ENCODE measurements around the gene ACADVL. TPM values are rescaled to one million over a fixed set of nuclear protein-coding genes. Genes with fewer than 3 reads are reported as not detected.

Gene ACADVL
- polyA plus RNA-seq, 3 donors, result 152 to 1,231 (median 154) TPM

- Mint-ChIP-seq H3K27ac (peak overlapping the region in 3 of 7 donors; percentile 33 to 62 (median 61)), H3K36me3 (peaks cover 24 to 40% of the 10 kb centered on the region in 2 donors), H3K4me3 (no peak overlapping the region), H3K27me3 (ENCODE audit: low read depth in 3 of 3) (no peaks in the 10 kb centered on the region), H3K9me3 (peaks cover 0 to 4% (median 0%) of the 10 kb centered on the region in 7 donors), H3K4me1 (peaks cover 32% of the 10 kb centered on the region)
- H4K20me1 ChIP-seq (ENCODE audit: insufficient read depth, low read length), result peaks cover 5% of the 10 kb centered on the region
- TF ChIP-seq CTCF (IDR thresholded peaks at IDR 0.05), result no peak
- peaks cover 28 to 34% of the 10 kb centered on the region in 2 donors for H3K4me1 ChIP-seq (ENCODE audit: control insufficient read depth in 1 of 2, insufficient read depth in 2 of 2, low read length in 2 of 2)
- no peak for DNase-seq
- no peak overlapping the region for H3K4me3 ChIP-seq (replicated peaks in 1 of 3; ENCODE audit: low read depth in 2 of 3, low read length in 3 of 3)
- H3K36me3 ChIP-seq (replicated peaks in 1 of 2; ENCODE audit: control insufficient read depth in 1 of 2, insufficient read depth in 2 of 2, low read length in 2 of 2), result peaks cover 30% of the 10 kb centered on the region in 2 donors
- 100% methylated on average over 1 of the region's 5 CpGs for WGBS (ENCODE audit: insufficient coverage)
- H2AFZ ChIP-seq (ENCODE audit: insufficient read depth, low read depth, low read length, poor library complexity, severe bottlenecking), result no peak overlapping the region
- no peaks in the 10 kb centered on the region for H3K9me3 ChIP-seq (replicated peaks in 1 of 2; ENCODE audit: control insufficient read depth in 1 of 2, insufficient read depth in 1 of 2, low read length in 2 of 2)
- no peak overlapping the region for H3K27ac ChIP-seq (ENCODE audit: low read depth in 1 of 2, low read length in 2 of 2)
- no peak overlapping the region for H3K4me2 ChIP-seq (replicated peaks; ENCODE audit: extremely low read depth, low read length, poor library complexity, severe bottlenecking)
- H3K79me2 ChIP-seq (ENCODE audit: insufficient read depth, low read length), result peaks cover 76% of the 10 kb centered on the region
- no peaks in the 10 kb centered on the region for H3K27me3 ChIP-seq (ENCODE audit: control insufficient read depth in 2 of 2, insufficient read depth in 2 of 2, low read length in 2 of 2)
- intact Hi-C loops (cut with micrococcal nuclease), result no loop called here
- no peak overlapping the region for H3K9ac ChIP-seq (ENCODE audit: insufficient read depth, low read length, poor library complexity, severe bottlenecking)
Measured at GRCh38 chr17:7246779-7247178, 27.0 kb downstream of the ACADVL start.

- Mint-ChIP-seq H3K9me3 (no peaks in the 10 kb centered on the region), H3K27ac (peak overlapping the region in 3 of 7 donors; percentile 4 to 95 (median 46)), H3K27me3 (ENCODE audit: low read depth in 3 of 3) (no peaks in the 10 kb centered on the region), H3K36me3 (peaks cover 26 to 40% of the 10 kb centered on the region in 2 donors), H3K4me3 (no peak overlapping the region), H3K4me1 (peaks cover 35% of the 10 kb centered on the region)
- H4K20me1 ChIP-seq (ENCODE audit: insufficient read depth, low read length), result peaks cover 5% of the 10 kb centered on the region
- no peak for TF ChIP-seq CTCF (IDR thresholded peaks at IDR 0.05)
- 90% methylated on average over 2 of the region's 4 CpGs for WGBS (ENCODE audit: insufficient coverage)
- H2AFZ ChIP-seq (ENCODE audit: insufficient read depth, low read depth, low read length, poor library complexity, severe bottlenecking), result no peak overlapping the region
- no peak overlapping the region for H3K9ac ChIP-seq (ENCODE audit: insufficient read depth, low read length, poor library complexity, severe bottlenecking)
- intact Hi-C loops (cut with micrococcal nuclease), result no loop called here
- no peaks in the 10 kb centered on the region for H3K27me3 ChIP-seq (ENCODE audit: control insufficient read depth in 2 of 2, insufficient read depth in 2 of 2, low read length in 2 of 2)
- peaks cover 28 to 30% of the 10 kb centered on the region in 2 donors for H3K36me3 ChIP-seq (replicated peaks in 1 of 2; ENCODE audit: control insufficient read depth in 1 of 2, insufficient read depth in 2 of 2, low read length in 2 of 2)
- peaks cover 31 to 36% of the 10 kb centered on the region in 2 donors for H3K4me1 ChIP-seq (ENCODE audit: control insufficient read depth in 1 of 2, insufficient read depth in 2 of 2, low read length in 2 of 2)
- H3K4me3 ChIP-seq (replicated peaks in 1 of 3; ENCODE audit: low read depth in 2 of 3, low read length in 3 of 3), result no peak overlapping the region
- no peaks in the 10 kb centered on the region for H3K9me3 ChIP-seq (replicated peaks in 1 of 2; ENCODE audit: control insufficient read depth in 1 of 2, insufficient read depth in 1 of 2, low read length in 2 of 2)
- H3K4me2 ChIP-seq (replicated peaks; ENCODE audit: extremely low read depth, low read length, poor library complexity, severe bottlenecking), result no peak overlapping the region
- H3K27ac ChIP-seq (ENCODE audit: low read depth in 1 of 2, low read length in 2 of 2), result peak overlapping the region in 1 of 2 donors; percentile 9
- peaks cover 75% of the 10 kb centered on the region for H3K79me2 ChIP-seq (ENCODE audit: insufficient read depth, low read length)
- DNase-seq, result no peak
Measured at GRCh38 chr17:7248796-7249195, 29.1 kb downstream of the ACADVL start.

Data from CD14-positive monocyte (primary cell).